HCT116 (cell line): ENCODE data around the gene TOR4A.

Experiments used
- CBX3 ChIP-seq: IDR thresholded peaks from 2 replicates; pipeline ENCODE4 v1.6.1; 2012; ENCODE audit warnings: low read depth
- CEBPB ChIP-seq: IDR thresholded peaks from 2 replicates; pipeline ENCODE4 v1.6.1; 2012; ENCODE audit warnings: low read depth
- EGR1 ChIP-seq: IDR thresholded peaks from 2 replicates; pipeline ENCODE4 v1.6.1; 2012; ENCODE audit warnings: low read depth
- EZH2 ChIP-seq: fragments of 200-600 bp; sonication (generic); IDR thresholded peaks from 2 replicates; pipeline ENCODE4 v1.6.1; 2017; ENCODE audit warnings: antibody characterized with exemption, mixed run types
- EZH2phosphoT487 ChIP-seq: fragments of 200-600 bp; IDR thresholded peaks from 2 replicates; pipeline ENCODE4 v1.6.1; 2018; ENCODE audit warnings: antibody characterized with exemption, borderline replicate concordance
- POLR2A ChIP-seq: IDR thresholded peaks from 2 replicates; pipeline ENCODE4 v1.7.0; 2011; ENCODE audit warnings: borderline replicate concordance; ENCODE audit not compliant: insufficient read depth, insufficient read length; ENCODE audit errors: extremely low read depth
- POLR2AphosphoS5 ChIP-seq: IDR thresholded peaks from 2 replicates; pipeline ENCODE4 v1.6.1; 2011; ENCODE audit warnings: mild to moderate bottlenecking, low read depth, low read length, moderate library complexity
- RAD21 ChIP-seq: IDR thresholded peaks from 2 replicates; pipeline ENCODE4 v1.6.1; 2012; ENCODE audit warnings: low read depth, mild to moderate bottlenecking
- SP1 ChIP-seq: IDR thresholded peaks from 2 replicates; pipeline ENCODE4 v1.6.1; 2012; ENCODE audit warnings: low read depth
- TCF7L2 ChIP-seq: IDR thresholded peaks from 2 replicates; pipeline ENCODE4 v1.7.0; 2011; ENCODE audit warnings: borderline replicate concordance, inconsistent platforms; ENCODE audit not compliant: insufficient read depth, insufficient read length; ENCODE audit errors: extremely low read depth
- YY1 ChIP-seq: IDR thresholded peaks from 2 replicates; pipeline ENCODE4 v1.6.1; 2011; ENCODE audit warnings: low read length, low read depth, moderate library complexity, mild to moderate bottlenecking; ENCODE audit not compliant: insufficient replicate concordance; ENCODE audit errors: extremely low read depth
- TF ChIP-seq, protein P1 (sequence below): IDR thresholded peaks from 2 replicates; pipeline ENCODE4 v1.6.1; 2012
- TF ChIP-seq, protein P2 (sequence below), 3 experiments: fragments of 200-600 bp in 1 of 3; sonication (generic) in 1 of 3; IDR thresholded peaks in 2 of 3; conservative IDR thresholded peaks in 1 of 3; 2 replicates each; pipeline ENCODE4 v1.5.1; 2012 to 2017; ENCODE audit warnings: low read depth in 2 of 3, low read length in 2 of 3, antibody characterized with exemption in 1 of 3, borderline replicate concordance in 1 of 3, control low read depth in 1 of 3, mild to moderate bottlenecking in 1 of 3, mixed read lengths in 1 of 3, mixed run types in 1 of 3, moderate library complexity in 1 of 3; ENCODE audit not compliant: insufficient read depth in 1 of 3
- TF ChIP-seq, protein P3 (sequence below): IDR thresholded peaks from 2 replicates; pipeline ENCODE4 v1.6.1; 2012

DNA sequence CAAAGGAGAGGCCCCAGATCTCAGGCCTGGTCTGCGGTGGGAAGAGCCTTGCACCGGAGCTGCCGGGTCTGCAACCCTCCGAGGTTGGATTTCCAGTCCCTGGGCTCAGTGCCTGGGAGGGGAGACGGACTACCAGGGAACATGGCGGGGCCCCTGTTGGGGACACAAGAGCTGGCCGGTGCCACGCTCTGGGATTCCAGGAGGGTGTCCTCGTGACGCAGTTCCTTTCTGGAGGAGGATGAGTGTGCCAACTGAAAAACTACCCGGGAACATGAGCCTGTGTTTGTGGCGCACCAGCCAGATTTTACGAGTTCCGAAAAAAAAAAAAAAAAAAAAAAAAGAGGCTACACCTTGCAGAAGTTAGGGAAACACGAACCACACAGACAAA lies 15.6 kb downstream of the TOR4A start:
- TF ChIP-seq, protein P1, sequence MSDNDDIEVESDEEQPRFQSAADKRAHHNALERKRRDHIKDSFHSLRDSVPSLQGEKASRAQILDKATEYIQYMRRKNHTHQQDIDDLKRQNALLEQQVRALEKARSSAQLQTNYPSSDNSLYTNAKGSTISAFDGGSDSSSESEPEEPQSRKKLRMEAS, result no peak
- TF ChIP-seq, protein P2, sequence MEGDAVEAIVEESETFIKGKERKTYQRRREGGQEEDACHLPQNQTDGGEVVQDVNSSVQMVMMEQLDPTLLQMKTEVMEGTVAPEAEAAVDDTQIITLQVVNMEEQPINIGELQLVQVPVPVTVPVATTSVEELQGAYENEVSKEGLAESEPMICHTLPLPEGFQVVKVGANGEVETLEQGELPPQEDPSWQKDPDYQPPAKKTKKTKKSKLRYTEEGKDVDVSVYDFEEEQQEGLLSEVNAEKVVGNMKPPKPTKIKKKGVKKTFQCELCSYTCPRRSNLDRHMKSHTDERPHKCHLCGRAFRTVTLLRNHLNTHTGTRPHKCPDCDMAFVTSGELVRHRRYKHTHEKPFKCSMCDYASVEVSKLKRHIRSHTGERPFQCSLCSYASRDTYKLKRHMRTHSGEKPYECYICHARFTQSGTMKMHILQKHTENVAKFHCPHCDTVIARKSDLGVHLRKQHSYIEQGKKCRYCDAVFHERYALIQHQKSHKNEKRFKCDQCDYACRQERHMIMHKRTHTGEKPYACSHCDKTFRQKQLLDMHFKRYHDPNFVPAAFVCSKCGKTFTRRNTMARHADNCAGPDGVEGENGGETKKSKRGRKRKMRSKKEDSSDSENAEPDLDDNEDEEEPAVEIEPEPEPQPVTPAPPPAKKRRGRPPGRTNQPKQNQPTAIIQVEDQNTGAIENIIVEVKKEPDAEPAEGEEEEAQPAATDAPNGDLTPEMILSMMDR (IDR thresholded peaks at IDR 0.05 in 2 of 3, conservative IDR thresholded peaks at IDR 0.05 in 1 of 3; ENCODE audit: borderline replicate concordance in 1 of 3, insufficient read depth in 1 of 3, low read depth in 2 of 3, low read length in 2 of 3), result no peak
- TF ChIP-seq POLR2AphosphoS5 (no peak), EZH2 (no peak), POLR2A (no peak), CEBPB (no peak), TCF7L2 (no peak), EGR1 (no peak), YY1 (no peak), SP1 (no peak), RAD21 (no peak), CBX3 (no peak), EZH2phosphoT487 (no peak)
- TF ChIP-seq, protein P3, sequence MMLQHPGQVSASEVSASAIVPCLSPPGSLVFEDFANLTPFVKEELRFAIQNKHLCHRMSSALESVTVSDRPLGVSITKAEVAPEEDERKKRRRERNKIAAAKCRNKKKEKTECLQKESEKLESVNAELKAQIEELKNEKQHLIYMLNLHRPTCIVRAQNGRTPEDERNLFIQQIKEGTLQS, result no peak
